Measurements from ENCODE around the gene PKIG. TPM values are rescaled to one million over a fixed set of nuclear protein-coding genes. Genes with fewer than 3 reads are reported as not detected.

PKIG gene
- total and polyA plus RNA-seq, 2 of the 8 experiments (the other 6 are each of a cell fraction or from before 2014, with no cell fraction given): 26.7 to 34.3 TPM

- Histone ChIP-seq H2BK120ac (replicated peaks; ENCODE audit: low read depth, low read length) (peak overlapping the region; percentile 92), H3K4ac (replicated peaks; ENCODE audit: insufficient read length, low read depth, low read length) (peak overlapping the region; percentile 61), H3K27ac (ENCODE audit: low read depth, low read length) (peak overlapping the region; percentile 85; the same call in 1 of the 2 replicates), H4K8ac (ENCODE audit: extremely low read depth, insufficient read depth, low read length) (peak overlapping the region; percentile 87; the same call in 1 of the 2 replicates), H3K9me3 (ENCODE audit: insufficient read depth in 2 of 2, low read depth in 1 of 2, low read length in 1 of 2) (no peaks in the 10 kb centered on the region), H3K23me2 (ENCODE audit: low read depth, low read length) (no peaks in the 10 kb centered on the region), H3K36me3 (ENCODE audit: control insufficient read depth in 2 of 4, insufficient read depth in 4 of 4, low read length in 3 of 4) (peaks cover 0 to 2% (median 0%) of the 10 kb centered on the region in 4 experiments; a peak in 1 of 8 replicates), H3K18ac (ENCODE audit: extremely low read depth, low read length) (peak overlapping the region; percentile 96), H4K20me1 (replicated peaks in 1 of 2; ENCODE audit: control insufficient read depth in 1 of 2, insufficient read depth in 2 of 2, low read length in 2 of 2) (no peaks in the 10 kb centered on the region), H3K79me1 (ENCODE audit: low read depth, low read length) (0 out of 2 replicates have a peak, but pooled peaks cover 2% of the 10 kb centered on the region), H4K91ac (replicated peaks; ENCODE audit: insufficient read length, low read length) (peak overlapping the region; percentile 96), H2BK15ac (ENCODE audit: low read length) (peak overlapping the region; percentile 72; the same call in 1 of the 2 replicates), H3K4me1 (replicated peaks in 1 of 4; ENCODE audit: control insufficient read depth in 3 of 4, insufficient read depth in 4 of 4, low read length in 3 of 4) (peaks cover 8 to 34% (median 21%) of the 10 kb centered on the region in 4 experiments), H3K4me3 (ENCODE audit: extremely low read depth in 1 of 4, insufficient read depth in 2 of 4, low read depth in 3 of 4, low read length in 4 of 4) (peak overlapping the region in 2 of 4 experiments; percentile 10 to 20; a peak in 2 of 8 replicates), H2AK5ac (ENCODE audit: low read depth, low read length) (no peak overlapping the region; the same call in 1 of the 2 replicates), H3K27me3 (replicated peaks in 1 of 4; ENCODE audit: control insufficient read depth in 3 of 4, extremely low read depth in 1 of 4, insufficient read depth in 3 of 4, low read length in 3 of 4) (no peaks in the 10 kb centered on the region), H3K23ac (ENCODE audit: insufficient read length) (no peak overlapping the region), H3K79me2 (ENCODE audit: control insufficient read depth in 1 of 2, insufficient read depth in 2 of 2, low read length in 2 of 2) (no peaks in the 10 kb centered on the region), H3K9ac (replicated peaks in 1 of 4; ENCODE audit: extremely low read depth in 1 of 4, low read depth in 3 of 4, low read length in 3 of 4) (peak overlapping the region in 1 of 4 experiments; percentile 16; a peak in 2 of 7 replicates), H3K14ac (ENCODE audit: insufficient read length) (no peak overlapping the region), H2BK20ac (ENCODE audit: low read length) (peak overlapping the region; percentile 96), H3K4me2 (ENCODE audit: insufficient read depth in 1 of 2, low read depth in 2 of 2, low read length in 2 of 2) (peak overlapping the region; percentile 13 to 56), H3K56ac (replicated peaks; ENCODE audit: insufficient read length, low read depth, low read length) (no peak overlapping the region), H2BK5ac (ENCODE audit: low read depth, low read length) (peak overlapping the region; percentile 98), H4K5ac (ENCODE audit: insufficient read length, low read depth, low read length) (peak overlapping the region; percentile 39), H2BK12ac (ENCODE audit: low read depth, low read length) (peak overlapping the region; percentile 98; the same call in 1 of the 2 replicates), H2AFZ (ENCODE audit: low read length) (peak overlapping the region; percentile 45; the same call in 1 of the 2 replicates)
- no peak for FAIRE-seq
- WGBS, 2 experiments (ENCODE audit: extremely low coverage in 1 of 2, insufficient coverage in 1 of 2, insufficient read length in 1 of 2, insufficient replicate concordance in 2 of 2, low coverage in 1 of 2, low lambda C conversion rate in 2 of 2, missing lambda C conversion rate in 1 of 2): 31% methylated on average over 17 of the region's 17 CpGs; no CpG with 5 or more reads in 1 of the 2 experiments
- POLR2A ChIA-PET (ENCODE audit: partially characterized antibody): interaction anchor here (0.8 to 2.2 kb wide), 7 partner anchors 9 to 58 kb away, joined by 3 to 12 read pairs (median 4); partner anchors contain the start of gene ADA
- CTCF ChIA-PET (ENCODE audit: partially characterized antibody): interaction anchor here (0.9 to 11.0 kb wide), 12 partner anchors 10 to 258 kb away, joined by 3 to 83 read pairs (median 4); no protein-coding TSS in a partner anchor
- peak in 1 of 2 experiments; percentile 63 for DNase-seq (ENCODE audit: low read depth in 1 of 2, low spot score in 2 of 2)
- peak; percentile 86; the same call in 1 of the 2 replicates for TF ChIP-seq RBBP5 (IDR thresholded peaks at IDR 0.05; ENCODE audit: borderline replicate concordance, low read depth, low read length)
- no peak for TF ChIP-seq JUN (IDR thresholded peaks at IDR 0.05; ENCODE audit: low read depth, low read length)
- peak; percentile 59; the same call in 1 of the 2 replicates for TF ChIP-seq POLR2AphosphoS5 (IDR thresholded peaks at IDR 0.05; ENCODE audit: low read depth, low read length)
- peak; percentile 66 for TF ChIP-seq ASH2L (IDR thresholded peaks at IDR 0.05; ENCODE audit: low read length)
- no peak for TF ChIP-seq RXRA (IDR thresholded peaks at IDR 0.05; ENCODE audit: insufficient read depth, low read depth, low read length)
- no peak for TF ChIP-seq USF2 (IDR thresholded peaks at IDR 0.05; ENCODE audit: low read length)
Measured at GRCh38 chr20:44642203-44643153, 60.1 kb downstream of the PKIG start.
